Right kidney (tissue), 9 donors: ENCODE data around the gene TANC1.

Experiments used
- DNase-seq: peaks from one replicate; pipeline ENCODE4 v3.0.0-alpha.2; 2016
- long read RNA-seq, 8 donors: transcript quantifications; one replicate each; lab custom pipeline, GENCODE V29; 2026

TANC1 gene
- long read RNA-seq, donor 1, full-length matches to known transcripts, result 2 of 27 reads
- long read RNA-seq, donor 1, partial matches to known transcripts, result 25 of 27 reads
- long read RNA-seq, donor 1, other reads (novel, unspliced or antisense), result 0 of 27 reads
- long read RNA-seq, donor 2, result 0 reads
- long read RNA-seq, donor 3, full-length matches to known transcripts, result 3 of 8 reads
- long read RNA-seq, donor 3, partial matches to known transcripts, result 5 of 8 reads
- long read RNA-seq, donor 3, other reads (novel, unspliced or antisense), result 0 of 8 reads
- long read RNA-seq, donor 4, full-length matches to known transcripts, result 4 of 9 reads
- long read RNA-seq, donor 4, partial matches to known transcripts, result 5 of 9 reads
- long read RNA-seq, donor 4, other reads (novel, unspliced or antisense), result 0 of 9 reads
- long read RNA-seq, donor 5, full-length matches to known transcripts, result 3 of 3 reads
- long read RNA-seq, donor 5, partial matches to known transcripts, result 0 of 3 reads
- long read RNA-seq, donor 5, other reads (novel, unspliced or antisense), result 0 of 3 reads
- long read RNA-seq, donor 6, partial matches to known transcripts, result 0 of 2 reads
- long read RNA-seq, donor 6, other reads (novel, unspliced or antisense), result 0 of 2 reads
- long read RNA-seq, donor 7, full-length matches to known transcripts, result 2 of 13 reads
- long read RNA-seq, donor 7, partial matches to known transcripts, result 11 of 13 reads
- long read RNA-seq, donor 7, other reads (novel, unspliced or antisense), result 0 of 13 reads
- long read RNA-seq, donor 8, full-length matches to known transcripts, result 2 of 29 reads
- long read RNA-seq, donor 8, partial matches to known transcripts, result 27 of 29 reads
- long read RNA-seq, donor 8, other reads (novel, unspliced or antisense), result 0 of 29 reads

DNA sequence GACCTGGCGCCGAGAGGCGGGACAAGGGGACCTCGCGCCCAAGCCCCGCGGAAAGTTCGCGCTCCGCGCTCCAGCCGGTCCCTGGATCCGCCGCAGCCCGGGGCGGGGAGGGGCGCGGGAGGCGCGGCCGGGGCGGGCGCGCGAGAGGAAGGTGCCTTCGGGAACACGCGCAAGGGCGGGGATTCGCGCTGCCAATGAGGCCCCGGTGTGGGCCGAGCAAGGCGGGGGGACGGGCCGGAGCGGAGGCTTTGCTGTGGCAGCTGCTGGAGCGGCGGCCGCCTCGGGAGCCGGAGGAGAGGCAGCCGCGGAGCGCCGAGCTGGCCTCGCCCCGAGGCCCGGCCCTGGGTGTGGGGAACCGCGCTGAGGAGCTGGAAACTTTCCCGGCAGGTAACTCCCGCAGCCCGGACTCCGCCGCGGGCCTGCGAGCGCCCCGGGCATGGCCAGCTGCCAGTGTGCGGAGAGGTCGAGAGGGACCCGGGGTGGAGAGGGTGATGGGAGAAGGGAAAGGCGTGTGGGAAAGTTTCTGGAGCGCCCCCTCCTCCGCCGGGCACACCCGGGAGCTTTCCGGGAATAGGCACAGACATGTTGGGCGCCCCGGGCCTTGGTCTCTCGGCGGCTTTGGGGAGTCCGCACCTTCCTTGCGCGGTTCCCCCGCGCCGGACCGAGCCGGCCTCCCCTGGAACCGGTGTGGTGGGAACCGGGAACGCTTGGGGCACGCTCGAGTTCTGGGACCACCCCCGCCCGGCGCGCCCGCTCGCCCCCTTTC, at the start of gene TANC1:
Gene TANC1, plus strand, starts transcription at position 245 of the 766 bp plus-strand sequence. CDS start 97,271 bp downstream, outside the sequence.
- no peak for DNase-seq

- DNase-seq, result no peak
These were observed 46.6 kb upstream of the TANC1 start for GRCh38 chr2:158921599-158922408.

GRCh38 chr2:158922601-158923000, 45.8 kb upstream of the TANC1 start:
- DNase-seq, result no peak

DNA sequence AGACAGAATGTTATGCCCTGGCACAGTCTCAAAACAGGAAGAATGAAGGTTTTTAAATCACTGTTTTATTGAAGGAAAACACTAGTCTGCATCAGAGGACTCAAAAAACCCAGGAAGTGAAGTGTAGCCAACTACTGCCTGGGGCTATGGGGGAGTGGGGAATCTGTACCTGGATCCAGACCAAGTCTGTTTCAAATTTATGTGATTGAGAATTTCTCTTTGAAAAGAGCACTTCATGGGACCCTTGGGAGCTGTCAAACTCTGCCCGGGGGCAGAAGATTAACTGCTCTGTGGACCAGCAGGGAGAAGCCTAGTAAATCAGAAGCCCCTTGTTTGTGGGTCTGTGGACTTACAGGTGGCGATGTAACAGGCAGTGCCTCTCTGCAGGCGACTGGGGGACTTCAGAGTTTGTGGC, 45.3 kb upstream of the TANC1 start:
- DNase-seq, result peak; percentile 44

GRCh38 chr2:158923641-158924040, 44.8 kb upstream of the TANC1 start:
- no peak for DNase-seq

DNA sequence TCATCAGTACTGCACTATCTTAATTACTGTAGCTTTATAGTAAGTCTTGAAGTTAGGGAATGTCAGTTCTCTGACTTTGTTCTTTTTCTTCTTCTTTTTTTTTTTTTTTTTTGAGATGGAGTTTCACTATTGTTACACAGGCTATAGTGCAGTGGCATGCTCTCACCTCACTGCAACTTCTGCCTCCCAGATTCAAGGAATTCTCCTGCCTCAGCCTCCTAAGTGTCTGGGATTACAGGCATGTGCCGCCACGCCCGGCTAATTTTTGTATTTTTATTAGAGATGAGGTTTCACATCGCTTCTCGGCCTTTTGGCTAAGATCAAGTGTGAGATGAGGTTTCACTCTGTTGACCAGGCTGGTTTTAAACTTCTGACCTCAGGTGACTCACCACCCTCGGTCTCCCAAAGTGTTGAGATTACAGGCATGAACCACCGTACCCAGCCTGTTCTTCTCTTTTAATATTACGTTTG, 41.9 kb upstream of the TANC1 start:
- no peak for DNase-seq

DNA sequence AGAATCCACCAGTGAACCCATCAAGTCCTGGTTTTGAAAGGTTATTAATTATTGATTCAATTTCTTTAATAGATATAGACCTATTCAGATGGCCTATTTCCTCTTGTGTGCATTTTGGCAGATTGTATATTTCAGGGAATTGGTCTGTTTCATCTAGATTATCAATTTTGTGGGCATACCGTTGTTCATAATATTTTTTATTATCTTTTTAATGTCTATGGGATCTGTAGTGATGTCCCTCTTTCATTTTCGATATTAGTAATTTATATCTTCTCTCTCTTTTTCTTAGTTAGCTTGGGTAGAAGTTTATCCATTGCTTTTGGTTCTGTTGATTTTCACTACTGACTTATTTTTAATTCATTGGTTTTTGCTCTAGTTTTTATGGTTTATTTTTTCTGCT, 39.9 kb upstream of the TANC1 start:
- DNase-seq, result no peak

GRCh38 chr2:158928965-158929364, 39.5 kb upstream of the TANC1 start:
- DNase-seq, result no peak

GRCh38 chr2:158931572-158931971, 36.9 kb upstream of the TANC1 start:
- no peak for DNase-seq

GRCh38 chr2:158932131-158932645, 36.3 kb upstream of the TANC1 start:
- DNase-seq, result peak; percentile 22

- no peak for DNase-seq
These were observed 34.3 kb upstream of the TANC1 start for GRCh38 chr2:158934170-158934569.

DNA sequence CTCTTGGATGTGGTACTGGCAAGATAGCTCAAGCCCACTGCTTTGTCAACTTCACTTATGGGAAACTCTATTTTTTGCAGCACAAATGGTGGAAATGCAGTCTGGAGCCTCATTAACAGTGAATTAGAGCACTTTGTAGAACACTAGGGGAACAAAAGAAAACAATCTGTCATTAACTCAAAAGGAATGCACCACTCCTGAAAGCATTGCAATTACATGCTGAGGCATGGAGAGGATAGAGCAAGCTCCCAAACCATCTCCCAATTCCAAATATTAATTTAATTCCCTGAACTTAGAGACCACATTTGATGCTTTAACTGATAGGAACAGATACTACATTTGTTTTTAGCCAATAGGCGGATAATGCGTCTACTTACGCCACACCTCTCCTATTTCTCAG, 32.8 kb upstream of the TANC1 start:
- DNase-seq, result no peak

DNA sequence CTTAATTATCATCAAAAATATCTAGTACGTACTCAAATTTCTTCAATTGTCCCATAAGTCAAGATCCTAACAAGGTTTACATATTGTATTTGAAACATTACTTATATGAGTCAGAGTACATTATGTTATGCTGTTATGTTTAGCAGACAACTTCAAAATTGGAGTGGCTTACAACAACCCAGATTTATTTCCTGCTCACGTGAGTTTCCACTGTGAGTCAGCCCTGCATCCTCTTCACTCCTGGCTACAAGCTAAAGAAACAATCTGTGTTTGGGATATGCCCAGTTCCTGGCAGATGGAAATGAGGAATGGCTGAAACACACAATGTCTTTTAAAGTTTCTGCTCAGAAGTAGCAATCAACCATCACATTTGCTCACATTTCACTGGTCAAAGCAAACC, 31.5 kb upstream of the TANC1 start:
- DNase-seq, result no peak

DNA sequence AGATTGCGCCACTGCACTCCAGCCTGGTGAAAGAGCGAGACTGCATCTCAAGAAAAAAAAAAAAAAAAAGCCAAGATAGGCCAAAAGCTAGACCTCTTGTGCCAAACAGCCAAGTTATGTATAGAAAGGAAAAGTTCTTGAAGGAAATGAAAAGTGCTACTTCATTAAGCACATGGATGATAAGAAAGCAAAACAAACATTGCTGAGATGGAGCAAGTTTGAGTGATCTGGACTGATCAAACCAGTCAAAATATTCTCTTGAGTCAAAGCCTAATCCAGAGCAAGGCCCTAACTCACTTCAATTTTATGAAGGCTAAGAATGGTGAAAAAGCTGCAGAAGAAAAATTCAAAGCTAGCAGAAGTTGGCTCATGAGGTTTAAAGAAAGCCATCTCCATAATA, 28.1 kb upstream of the TANC1 start:
- no peak for DNase-seq

DNA sequence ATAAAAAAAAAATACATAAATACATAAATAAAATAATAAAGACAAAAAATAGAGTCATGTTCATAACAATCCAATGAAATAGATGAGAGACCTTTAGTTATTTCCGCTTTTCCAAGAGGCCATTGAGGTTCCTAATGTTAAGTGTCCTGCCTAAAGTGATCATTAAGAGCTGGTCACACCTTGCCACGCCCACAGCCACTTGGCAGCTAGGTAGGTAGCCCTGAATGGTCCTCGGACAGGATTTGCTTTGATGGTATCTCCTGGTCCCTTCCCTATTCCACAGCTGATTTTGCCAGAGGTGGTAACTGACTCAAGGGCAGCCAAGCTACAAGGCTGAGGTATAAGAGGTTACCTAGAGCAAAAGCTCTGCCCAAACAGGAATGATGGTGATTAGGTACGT, 24.5 kb upstream of the TANC1 start:
- no peak for DNase-seq

DNA sequence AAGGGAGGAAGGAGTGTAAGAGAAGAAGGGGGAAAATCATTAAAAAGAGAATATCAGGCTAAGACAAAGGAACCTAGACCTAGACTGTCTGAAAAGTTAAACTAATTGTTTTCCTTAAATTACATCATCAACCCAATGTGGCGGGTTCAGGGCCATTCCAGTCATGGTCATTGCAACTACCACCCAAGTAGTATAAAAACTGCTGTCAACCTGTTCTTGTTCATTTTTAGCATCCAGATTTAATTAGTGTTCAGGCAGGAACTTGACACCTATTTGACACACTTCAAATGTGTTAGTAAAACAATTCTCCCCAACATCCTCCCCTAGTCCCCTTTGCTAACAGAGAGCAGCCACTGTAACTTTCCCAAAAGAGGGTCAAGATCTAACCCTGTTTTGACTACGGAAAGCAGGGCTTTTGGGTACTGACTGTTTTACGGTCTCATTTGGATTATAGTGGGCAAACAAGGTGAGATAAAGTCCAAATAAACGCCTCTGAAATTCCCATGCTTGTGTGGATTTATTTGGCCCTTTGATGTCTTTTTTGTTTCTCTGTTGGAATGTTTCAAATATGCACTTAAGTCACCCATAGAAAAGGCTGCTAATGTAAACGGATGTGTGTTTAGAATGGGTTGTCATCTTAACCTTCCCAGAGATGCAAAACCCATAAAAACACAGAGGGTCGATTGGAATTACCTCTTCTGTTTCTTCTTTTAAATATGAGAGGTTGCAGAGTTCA, 19.3 kb upstream of the TANC1 start:
- no peak for DNase-seq

DNA sequence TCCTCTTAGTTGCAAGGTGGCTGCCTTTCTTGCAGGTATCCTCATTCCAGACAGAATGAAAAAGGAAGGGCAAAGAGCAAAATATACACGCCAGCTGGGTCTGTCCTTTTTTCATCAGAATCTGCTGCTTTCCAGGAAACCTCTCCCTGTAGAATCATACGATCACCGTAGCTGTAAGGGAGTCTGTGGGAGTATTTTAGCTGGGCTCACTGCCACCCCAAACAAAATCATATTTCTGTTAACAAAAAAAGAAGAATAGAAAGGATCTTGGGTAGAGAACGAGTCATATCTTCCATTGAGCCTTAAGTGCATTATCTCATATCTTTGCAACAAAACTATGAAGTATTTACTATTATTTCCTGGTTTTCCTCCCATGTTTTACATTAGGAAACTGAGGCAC, 15.0 kb upstream of the TANC1 start:
- DNase-seq, result no peak

DNA sequence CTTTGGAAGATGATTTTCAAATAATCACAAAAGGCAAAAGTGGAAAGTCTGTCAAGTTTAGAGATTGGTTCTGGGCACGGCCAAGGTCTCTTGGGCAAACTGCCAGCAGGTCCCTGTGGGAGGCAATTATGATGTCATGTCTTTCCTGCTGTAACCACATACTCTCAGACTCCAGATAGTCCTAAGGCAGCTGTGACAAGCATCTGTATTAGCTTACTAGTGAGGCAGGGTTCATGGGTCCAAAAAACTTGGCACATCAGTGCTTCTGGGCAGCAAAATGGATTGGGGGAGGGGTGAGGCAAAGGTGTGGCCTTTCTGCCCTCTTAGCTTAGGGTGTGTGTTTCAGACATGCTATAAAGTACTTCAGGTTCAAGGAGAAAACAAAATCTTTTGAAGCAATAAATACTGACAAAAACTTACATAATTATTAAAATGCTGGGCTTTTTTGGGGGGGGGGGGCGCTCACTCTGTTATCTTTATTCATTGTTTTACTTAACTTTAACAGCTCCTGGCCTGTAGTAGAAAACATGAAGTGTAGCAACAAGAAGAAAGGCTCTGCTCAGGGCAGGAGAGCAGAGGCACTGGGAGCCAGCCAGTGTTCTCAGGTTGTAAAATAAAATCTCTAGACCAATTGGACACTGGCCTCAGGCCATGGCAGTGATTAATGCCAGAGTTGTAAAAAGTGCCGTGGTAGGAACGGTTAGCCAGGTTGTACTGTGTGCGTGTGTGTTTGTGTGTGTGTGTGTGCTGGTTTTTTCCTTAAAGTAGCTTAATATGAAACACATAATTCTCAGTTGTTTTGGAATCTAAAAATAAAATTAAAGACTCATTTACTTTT, 14.3 kb upstream of the TANC1 start:
- DNase-seq, result peak; percentile 72

- DNase-seq, result no peak
These were observed 12.5 kb upstream of the TANC1 start for GRCh38 chr2:158955842-158956365.
